K562 (cell line): ENCODE results near the gene AMBP. TPM values are rescaled to one million over a fixed set of nuclear protein-coding genes. Genes with fewer than 3 reads are reported as not detected.

ENCODE experiments used
- ATAC-seq: fragments of 200-7000 bp; cut with Tn5 transposase; 3 replicates; pipeline ENCODE4 v1.9.1; 2020; ENCODE audit warnings: moderate library complexity
- BruUV-seq: library from RNA; stranded (reverse); fragments of 400-500 nt; replicated peaks from 2 replicates; lab custom pipeline; 2021; lab: Mats Ljungman, UMichigan
- CTCF ChIA-PET: fragments of 300-600 bp; formaldehyde crosslinking; extraction: SDS; loops from one replicate; lab custom pipeline; 2021; ENCODE audit warnings: low intra/inter-chr PET ratio; lab: Yijun Ruan, JAX
- POLR2A ChIA-PET: fragments of 300-600, 350-650 bp; sonication (Branson Sonifier 250); formaldehyde crosslinking; extraction: SDS; loops from one replicate; lab custom pipeline; 2021; ENCODE audit warnings: antibody characterized with exemption, inconsistent platforms; lab: Yijun Ruan, JAX
- DNase-seq, 4 experiments: peaks; one replicate each; pipeline versions ENCODE4 v3.0.0 to v3.0.0-alpha.2; 2011 to 2018; ENCODE audit warnings: low spot score in 3 of 4, mixed read lengths in 3 of 4; ENCODE audit errors: extremely low read depth in 1 of 4
- FAIRE-seq: peaks from 2 replicates; lab custom pipeline; 2011; peaks lifted over from hg19 to GRCh38; lab: Jason Lieb, UNC
- H2AFZ ChIP-seq: 2 replicates; pipeline ENCODE4 v1.6.0; 2011; ENCODE audit warnings: low read depth, low read length, control low read depth, inconsistent platforms
- H3K27ac ChIP-seq: fragments of 200-600 bp; 3 replicates; pipeline ENCODE4 v1.8.0; 2011; ENCODE audit warnings: low read depth, mild to moderate bottlenecking, control low read depth, inconsistent platforms, low read length, moderate library complexity, mixed read lengths; ENCODE audit errors: extremely low read depth
- H3K27me3 ChIP-seq, 2 experiments: fragments of 300-600 bp in 1 of 2; 2 replicates in 1 of 2; 3 replicates in 1 of 2; pipeline versions ENCODE4 v1.6.0 to v1.8.0; 2011; ENCODE audit warnings: inconsistent platforms in 2 of 2, low read length in 2 of 2, mild to moderate bottlenecking in 1 of 2, mixed read lengths in 1 of 2, moderate library complexity in 1 of 2; ENCODE audit not compliant: control insufficient read depth in 2 of 2, insufficient read depth in 2 of 2
- H3K36me3 ChIP-seq: fragments of 300-600 bp; 3 replicates; pipeline ENCODE4 v1.8.0; 2011; ENCODE audit warnings: mild to moderate bottlenecking, low read length, inconsistent platforms; ENCODE audit not compliant: control insufficient read depth, insufficient read depth
- H3K4me1 ChIP-seq, 2 experiments: fragments of 200-600 bp in 1 of 2; replicated peaks in 1 of 2; 2 replicates in 1 of 2; 3 replicates in 1 of 2; pipeline versions ENCODE4 v1.5.1 to v1.8.0; 2011; ENCODE audit warnings: inconsistent platforms in 2 of 2, low read length in 2 of 2, mild to moderate bottlenecking in 1 of 2, mixed read lengths in 1 of 2, moderate library complexity in 1 of 2; ENCODE audit not compliant: control insufficient read depth in 2 of 2, insufficient read depth in 2 of 2
- H3K4me2 ChIP-seq: 2 replicates; pipeline ENCODE4 v1.6.1; 2011; ENCODE audit warnings: low read length, control low read depth, inconsistent platforms, mixed read lengths; ENCODE audit not compliant: insufficient read depth
- H3K4me3 ChIP-seq: fragments of 200-600 bp; sonication (generic), shearing (Covaris generic); 2 replicates; pipeline ENCODE4 v1.5.1; 2016; ENCODE audit warnings: control low read depth, inconsistent platforms
- H3K79me2 ChIP-seq: fragments of 200-600 bp; 3 replicates; pipeline ENCODE4 v1.8.0; 2011; ENCODE audit warnings: low read length, inconsistent platforms; ENCODE audit not compliant: control insufficient read depth, insufficient read depth
- H3K9ac ChIP-seq, 2 experiments: 2 replicates each; pipeline versions ENCODE4 v1.6.0 to v1.6.1; 2011; ENCODE audit warnings: low read depth in 2 of 2, low read length in 2 of 2, control low read depth in 1 of 2, inconsistent platforms in 1 of 2, mild to moderate bottlenecking in 1 of 2, mixed read lengths in 1 of 2; ENCODE audit not compliant: insufficient read depth in 1 of 2
- H3K9me1 ChIP-seq: one replicate; pipeline ENCODE4 v1.6.0; 2011; ENCODE audit warnings: inconsistent platforms, mild to moderate bottlenecking, low read length, moderate library complexity; ENCODE audit not compliant: control insufficient read depth, insufficient read depth
- H3K9me3 ChIP-seq: replicated peaks from 2 replicates; pipeline ENCODE4 v1.5.1; 2011; ENCODE audit warnings: low read depth, low read length, inconsistent platforms; ENCODE audit not compliant: control insufficient read depth, insufficient read depth
- H4K20me1 ChIP-seq: replicated peaks from 2 replicates; pipeline ENCODE4 v1.6.1; 2011; ENCODE audit warnings: low read length, inconsistent platforms, mixed read lengths; ENCODE audit not compliant: control insufficient read depth, insufficient read depth
- ATF7 ChIP-seq: fragments of 450-650 bp; IDR thresholded peaks from 2 replicates; pipeline ENCODE4 v1.7.1; 2014; ENCODE audit warnings: mild to moderate bottlenecking, moderate library complexity
- BRF1 ChIP-seq: IDR thresholded peaks from 3 replicates; pipeline ENCODE4 v1.6.1; 2011; ENCODE audit warnings: borderline replicate concordance, mild to moderate bottlenecking; ENCODE audit not compliant: insufficient read length; ENCODE audit errors: extremely low read depth
- ID3 ChIP-seq, 2 experiments: fragments of 250-450 bp in 1 of 2; fragments of 450-650 bp in 1 of 2; sonication (Bioruptor Pico) in 1 of 2; IDR thresholded peaks; 2 replicates each; pipeline versions ENCODE4 v1.6.1 to v1.8.0; 2016 to 2021; ENCODE audit warnings: mild to moderate bottlenecking in 2 of 2, moderate library complexity in 2 of 2, missing compliant biosample characterization in 1 of 2, missing genetic modification characterization in 1 of 2
- IRF1 ChIP-seq: sonication (generic); formaldehyde crosslinking; IDR thresholded peaks from 2 replicates; pipeline ENCODE4 v1.8.0; 2022; ENCODE audit warnings: missing genetic modification reagents, mild to moderate bottlenecking, borderline replicate concordance
- LEF1 ChIP-seq: fragments of 450-650 bp; IDR thresholded peaks from 2 replicates; pipeline ENCODE4 v1.6.1; 2016; ENCODE audit warnings: mild to moderate bottlenecking
- MEF2A ChIP-seq: IDR thresholded peaks from 2 replicates; pipeline ENCODE4 v1.6.1; 2011; ENCODE audit warnings: low read depth, mild to moderate bottlenecking, low read length, moderate library complexity; ENCODE audit not compliant: control insufficient read depth
- PCBP1 ChIP-seq: fragments of 200-400 bp; formaldehyde crosslinking; IDR thresholded peaks from 2 replicates; pipeline ENCODE4 v1.6.1; 2018; ENCODE audit warnings: mild to moderate bottlenecking, low read depth, low read length; ENCODE audit not compliant: poor library complexity, severe bottlenecking
- PTBP1 ChIP-seq: fragments of 200-400 bp; formaldehyde crosslinking; IDR thresholded peaks from 2 replicates; pipeline ENCODE4 v1.6.1; 2017; ENCODE audit warnings: low read depth, low read length
- PYGO2 ChIP-seq: fragments of 450-650 bp; IDR thresholded peaks from 2 replicates; pipeline ENCODE4 v1.6.1; 2016; ENCODE audit warnings: mild to moderate bottlenecking, missing genetic modification characterization, moderate library complexity, missing compliant biosample characterization
- SAFB2 ChIP-seq: fragments of 200-400 bp; formaldehyde crosslinking; IDR thresholded peaks from 2 replicates; pipeline ENCODE4 v1.6.1; 2018; ENCODE audit warnings: borderline replicate concordance, low read length, low read depth, moderate library complexity; ENCODE audit not compliant: severe bottlenecking
- SMAD2 ChIP-seq: fragments of 150-350 bp; IDR thresholded peaks from 2 replicates; pipeline ENCODE4 v1.6.1; 2014; ENCODE audit warnings: low read depth, mild to moderate bottlenecking, low read length
- SMARCA4 ChIP-seq: fragments of 450-650 bp; IDR thresholded peaks from 2 replicates; pipeline ENCODE4 v1.6.1; 2016
- SMARCE1 ChIP-seq: fragments of 450-650 bp; IDR thresholded peaks from 2 replicates; pipeline ENCODE4 v1.7.1; 2016; ENCODE audit warnings: mild to moderate bottlenecking
- SRSF3 ChIP-seq: fragments of 200-400 bp; formaldehyde crosslinking; IDR thresholded peaks from 2 replicates; pipeline ENCODE4 v1.6.1; 2016; ENCODE audit warnings: mild to moderate bottlenecking, low read length, moderate library complexity; ENCODE audit not compliant: insufficient read depth
- TEAD2 ChIP-seq: fragments of 450-650 bp; IDR thresholded peaks from 2 replicates; pipeline ENCODE4 v1.6.1; 2016; ENCODE audit warnings: missing genetic modification characterization, control low read depth, missing compliant biosample characterization
- ZNF165 ChIP-seq: fragments of 250-450 bp; sonication (Bioruptor Pico); IDR thresholded peaks from 2 replicates; pipeline ENCODE4 v1.4.0; 2020; ENCODE audit warnings: borderline replicate concordance
- ZNF436 ChIP-seq: fragments of 250-450, 450-650 bp; sonication (Bioruptor Pico); formaldehyde crosslinking; IDR thresholded peaks from 2 replicates; pipeline ENCODE4 v1.7.0; 2020; ENCODE audit warnings: mild to moderate bottlenecking
- ZNF511 ChIP-seq: sonication (generic); formaldehyde crosslinking; IDR thresholded peaks from 2 replicates; pipeline ENCODE4 v1.8.0; 2022; ENCODE audit warnings: mild to moderate bottlenecking, missing genetic modification reagents
- WGBS: fragments of 100-300 bp; shearing (Covaris generic); methylation state at CpG from one replicate; pipeline ENCODE4 v1.1.6; 2016; ENCODE audit warnings: low coverage, mixed read lengths; ENCODE audit not compliant: insufficient coverage; ENCODE audit errors: missing lambda C conversion rate; 5-methylcytosine and 5-hydroxymethylcytosine counted together
- in situ Hi-C: fragments of 300-500 bp; cut with MboI; formaldehyde crosslinking; loops from 4 replicates; pipeline ENCODE4 v1.15.0; 2018; ENCODE audit warnings: inconsistent platforms, mixed read lengths
- intact Hi-C: fragments of 100-400 bp; cut with micrococcal nuclease; formaldehyde crosslinking; loops from 2 replicates; pipeline ENCODE4 v1.14.2; 2022
- polyA plus RNA-seq, 8 experiments: library from polyadenylated mRNA; depleted of rRNA in 4 of 8; stranded (reverse) in 5 of 8; unstranded in 3 of 8; fragments of >200 nt; fragmentation: Nextera tagmentation in 2 of 8; fragmentation: Illumina TruSeq in 1 of 8; extraction: Ambion mirVana in 2 of 8; extraction: Trizol in 1 of 8; gene quantifications; 2 replicates each; pipeline versions ENCODE4 v1.2.1 to v1.2.3, GENCODE V29; 2011 to 2014; ENCODE audit warnings: inconsistent platforms in 1 of 8, missing spikeins in 1 of 8
- total RNA-seq, 7 experiments: library from RNA; depleted of rRNA in 6 of 7; stranded (reverse); fragments of >200 nt in 6 of 7; fragmentation: Illumina TruSeq in 2 of 7; extraction: Trizol in 2 of 7; gene quantifications; 2 replicates each; pipeline versions ENCODE4 v1.2.1 to v1.2.3, GENCODE V29; 2011 to 2021; ENCODE audit warnings: low replicate concordance in 1 of 7

Gene AMBP
- total and polyA plus RNA-seq, 9 of the 15 experiments (the other 6 are each of a cell fraction or from before 2014, with no cell fraction given), result 1.3 TPM; not detected in 8

GRCh38 chr9:114037249-114037648 is 40.9 kb downstream of the AMBP start:
- BruUV-seq, result no TSS peak
- Histone ChIP-seq H4K20me1 (no peaks in the 10 kb centered on the region), H3K27ac (no peak overlapping the region), H3K4me3 (no peak overlapping the region), H3K4me2 (no peak overlapping the region), H3K9me3 (no peaks in the 10 kb centered on the region), H3K9me1 (no peaks in the 10 kb centered on the region), H3K9ac (no peak overlapping the region), H3K27me3 (no peaks in the 10 kb centered on the region), H3K36me3 (peaks cover 3% of the 10 kb centered on the region; the same call in 1 of the 3 replicates), H3K79me2 (no peaks in the 10 kb centered on the region), H3K4me1 (no peaks in the 10 kb centered on the region), H2AFZ (no peak overlapping the region)
- TF ChIP-seq IRF1 (CRISPR knock-in tag) (no peak), BRF1 (no peak), ATF7 (no peak), PTBP1 (no peak), ZNF511 (no peak), SAFB2 (no peak), MEF2A (no peak), SMARCE1 (no peak), TEAD2 (no peak), SRSF3 (no peak), SMAD2 (no peak), LEF1 (no peak), ZNF436 (CRISPR knock-in tag) (no peak), PYGO2 (no peak), PCBP1 (no peak), SMARCA4 (no peak), ZNF165 (CRISPR knock-in tag) (no peak), ID3 (CRISPR knock-in tag; IDR thresholded peaks at IDR 0.05) (no peak), ID3 (tag; IDR thresholded peaks at IDR 0.05) (no peak)
- no peak for FAIRE-seq
- in situ Hi-C loops (no loop called here), intact Hi-C loops (no loop called here)
- POLR2A ChIA-PET, result interaction anchor here (0.6 to 0.7 kb wide), 3 partner anchors 21 to 277 kb away, joined by 3 to 4 read pairs (median 3); no protein-coding TSS in a partner anchor
- CTCF ChIA-PET, result no interaction called here
- no peak for ATAC-seq
- DNase-seq, result no peak
- 25% methylated on average over 4 of the region's 5 CpGs for WGBS
